PFSK-1 (cell line): Measurements from ENCODE around the gene PACSIN1.

Source experiments
- POLR2AphosphoS5 ChIP-seq: IDR thresholded peaks from 2 replicates; pipeline ENCODE4 v1.6.1; 2012; ENCODE audit warnings: low read depth, mild to moderate bottlenecking, control low read depth, low read length, moderate library complexity
- REST ChIP-seq, 2 experiments: IDR thresholded peaks; 2 replicates each; pipeline versions ENCODE4 v1.6.1 to v1.8.0; 2011 to 2012; ENCODE audit warnings: low read depth in 2 of 2, low read length in 2 of 2, control low read depth in 1 of 2, inconsistent platforms in 1 of 2, mild to moderate bottlenecking in 1 of 2, moderate library complexity in 1 of 2; ENCODE audit not compliant: insufficient read depth in 1 of 2
- TAF1 ChIP-seq: IDR thresholded peaks from 2 replicates; pipeline ENCODE4 v1.6.1; 2012; ENCODE audit warnings: low read length, control low read depth, borderline replicate concordance; ENCODE audit not compliant: insufficient read depth

GRCh38 chr6:34468378-34468892 lies 2.6 kb downstream of the PACSIN1 start:
- TF ChIP-seq POLR2AphosphoS5: no peak
- TF ChIP-seq TAF1: no peak
- no peak for TF ChIP-seq REST (IDR thresholded peaks at IDR 0.05; ENCODE audit: insufficient read depth in 1 of 2, low read depth in 2 of 2, low read length in 2 of 2)
